Activated CD4-positive, alpha-beta T cell treated with anti-CD3 and anti-CD28 coated beads, Interleukin-2, amount 50 U/mL, for 48 hours (primary cell): ENCODE data around the gene LRRIQ1.
"Not testable (repeated sequence)": the region's sequence is repeated elsewhere in the genome, so short reads cannot be mapped to it uniquely, and the experiment has no call there.

Experiments used
- DNase-seq, 2 experiments: peaks; one replicate each; pipeline ENCODE4 v3.0.0-alpha.2; 2020

The LRRIQ1 gene

GRCh38 chr12:85036234-85036707 is at the start of gene LRRIQ1, which contains the start of gene TSPAN19:
Gene LRRIQ1 (plus strand): TSS chr12:85036351. CDS start chr12:85038177, 1,826 bp downstream.
Gene TSPAN19 (minus strand): TSS chr12:85036277. CDS start chr12:85029946, 6,331 bp downstream.
- DNase-seq, result peak; percentile 21 to 27

GRCh38 chr12:84986586-84986985 is 49.6 kb upstream of the LRRIQ1 start:
- no peak for DNase-seq

GRCh38 chr12:84994426-84994825 is 41.7 kb upstream of the LRRIQ1 start:
- no peak for DNase-seq

GRCh38 chr12:84995641-84996040 is 40.5 kb upstream of the LRRIQ1 start:
- no peak for DNase-seq

GRCh38 chr12:84996759-84997158 is 39.4 kb upstream of the LRRIQ1 start:
- no peak for DNase-seq

- DNase-seq, result no peak
These were observed 37.8 kb upstream of the LRRIQ1 start for GRCh38 chr12:84998341-84998740.

GRCh38 chr12:85000729-85001128 is 35.4 kb upstream of the LRRIQ1 start:
- no peak for DNase-seq

GRCh38 chr12:85002778-85003296 is 33.3 kb upstream of the LRRIQ1 start:
- DNase-seq, result no peak

- no peak for DNase-seq
These were observed 31.9 kb upstream of the LRRIQ1 start for GRCh38 chr12:85004204-85004603.

GRCh38 chr12:85005047-85005446 is 31.1 kb upstream of the LRRIQ1 start:
- DNase-seq, result not testable (repeated sequence)

GRCh38 chr12:85005615-85006014 is 30.5 kb upstream of the LRRIQ1 start:
- DNase-seq, result no peak

GRCh38 chr12:85006206-85006605 is 29.9 kb upstream of the LRRIQ1 start:
- DNase-seq, result no peak

GRCh38 chr12:85007836-85008235 is 28.3 kb upstream of the LRRIQ1 start:
- no peak for DNase-seq

GRCh38 chr12:85016413-85016812 is 19.7 kb upstream of the LRRIQ1 start:
- DNase-seq, result no peak

GRCh38 chr12:85017133-85017532 is 19.0 kb upstream of the LRRIQ1 start:
- no peak for DNase-seq

- DNase-seq, result no peak
These were observed 18.5 kb upstream of the LRRIQ1 start for GRCh38 chr12:85017618-85018017.

GRCh38 chr12:85018098-85018497 is 18.1 kb upstream of the LRRIQ1 start:
- DNase-seq, result no peak

- DNase-seq, result no peak
These were observed 6.7 kb upstream of the LRRIQ1 start for GRCh38 chr12:85029456-85029855.

- DNase-seq, result no peak
These were observed 582 bp downstream of the LRRIQ1 start for GRCh38 chr12:85036733-85037132.

GRCh38 chr12:85041395-85041794 is 5.2 kb downstream of the LRRIQ1 start:
- DNase-seq, result no peak

GRCh38 chr12:85043829-85044228 is 7.7 kb downstream of the LRRIQ1 start:
- DNase-seq, result no peak

GRCh38 chr12:85057370-85057963 is 21.3 kb downstream of the LRRIQ1 start:
- DNase-seq, result peak; percentile 10 to 22

- DNase-seq, result no peak
These were observed 22.2 kb downstream of the LRRIQ1 start for GRCh38 chr12:85058339-85058738.

- DNase-seq, result no peak
These were observed 23.4 kb downstream of the LRRIQ1 start for GRCh38 chr12:85059594-85059993.

- DNase-seq, result no peak
These were observed 24.8 kb downstream of the LRRIQ1 start for GRCh38 chr12:85060916-85061315.
